Small intestine (tissue), 7 donors: ENCODE measurements around the gene HNMT. TPM values are rescaled to one million over a fixed set of nuclear protein-coding genes. Genes with fewer than 3 reads are reported as not detected.

Source experiments
- DNase-seq, 2 donors: peaks; one replicate each; pipeline versions ENCODE4 v3.0.0 to v3.0.0-alpha.2; 2013
- FAIRE-seq: peaks from 2 replicates; lab custom pipeline; 2012; peaks lifted over from hg19 to GRCh38; lab: Jason Lieb, UNC
- H3K27ac ChIP-seq, 3 donors: one replicate each; pipeline ENCODE4 v1.5.1; 2013; ENCODE audit warnings: low read length in 2 of 3, mild to moderate bottlenecking in 2 of 3, control low read depth in 1 of 3, inconsistent platforms in 1 of 3, low read depth in 1 of 3, moderate library complexity in 1 of 3
- H3K27me3 ChIP-seq, 3 donors: one replicate each; pipeline ENCODE4 v1.6.1; 2013; ENCODE audit warnings: low read length in 3 of 3, inconsistent platforms in 1 of 3; ENCODE audit not compliant: control insufficient read depth in 3 of 3, insufficient read depth in 3 of 3
- H3K36me3 ChIP-seq, 3 donors: one replicate each; pipeline ENCODE4 v1.6.1; 2013; ENCODE audit warnings: low read length in 3 of 3, inconsistent platforms in 1 of 3, low read depth in 1 of 3, mild to moderate bottlenecking in 1 of 3, moderate library complexity in 1 of 3; ENCODE audit not compliant: control insufficient read depth in 3 of 3, insufficient read depth in 2 of 3
- H3K4me1 ChIP-seq, 3 donors: one replicate each; pipeline ENCODE4 v1.6.1; 2013; ENCODE audit warnings: low read length in 2 of 3, inconsistent platforms in 1 of 3, low read depth in 1 of 3, mild to moderate bottlenecking in 1 of 3, moderate library complexity in 1 of 3; ENCODE audit not compliant: control insufficient read depth in 3 of 3, insufficient read depth in 2 of 3
- H3K4me3 ChIP-seq, 3 donors: one replicate each; pipeline ENCODE4 v1.5.1; 2013; ENCODE audit warnings: low read length in 3 of 3, control low read depth in 1 of 3, inconsistent platforms in 1 of 3, low read depth in 1 of 3, mild to moderate bottlenecking in 1 of 3, moderate library complexity in 1 of 3
- H3K9me3 ChIP-seq, 2 donors: one replicate each; pipeline ENCODE4 v1.6.1; 2013; ENCODE audit warnings: low read depth in 1 of 2, low read length in 1 of 2; ENCODE audit not compliant: control insufficient read depth in 2 of 2, insufficient read depth in 1 of 2
- WGBS, 3 donors: extraction: QIAGEN DNeasy Blood & Tissue Kit; methylation state at CpG; one replicate each; pipeline ENCODE4 v1.1.7; 2013; 5-methylcytosine and 5-hydroxymethylcytosine counted together
- polyA plus RNA-seq, 4 donors: library from polyadenylated mRNA; stranded (reverse) in 3 of 4; unstranded in 1 of 4; fragments of 200-250 nt in 3 of 4; fragments of 120-200 nt in 1 of 4; gene quantifications; one replicate each; pipeline versions ENCODE4 v1.2.1 to v1.2.3, GENCODE V29; 2013
- donor health status: healthy with polysubstance abuse.
- donor health status: control.
- donor health status: control.
- donor health status: Bipolar disorder and iron deficiency.
- donor health status: healthy.

The HNMT gene
- polyA plus RNA-seq, 4 donors, result 22.8 to 96.9 (median 32.0) TPM

DNA sequence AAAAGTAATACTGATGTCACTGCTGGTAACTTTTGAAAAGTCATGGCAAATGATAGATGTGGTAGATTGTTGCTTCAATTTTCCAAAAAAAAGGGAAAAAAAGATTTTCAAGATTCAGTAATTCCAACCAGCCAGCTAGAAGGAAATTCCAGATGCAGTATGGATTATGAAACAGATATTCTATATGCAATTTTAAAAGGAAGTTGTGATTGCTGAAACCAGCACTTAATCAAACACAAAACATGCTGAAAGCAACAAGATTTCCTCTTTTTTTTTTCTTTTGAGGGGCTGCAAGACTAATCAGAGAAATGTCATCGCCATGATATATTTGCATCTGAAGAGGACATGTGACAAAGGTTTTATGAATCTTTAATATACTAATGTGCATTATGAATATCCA, 5.1 kb upstream of the HNMT start:
- WGBS, 3 donors, result 74 to 89% (median 82%) methylated on average over 1 of the region's 1 CpG
- no peak for DNase-seq
- FAIRE-seq, result no peak
- Histone ChIP-seq H3K4me1 (peaks cover 0 to 9% (median 0%) of the 10 kb centered on the region in 3 donors), H3K36me3 (peaks cover 0 to 2% (median 0%) of the 10 kb centered on the region in 3 donors), H3K9me3 (no peaks in the 10 kb centered on the region), H3K4me3 (no peak overlapping the region), H3K27me3 (no peaks in the 10 kb centered on the region), H3K27ac (no peak overlapping the region)

DNA sequence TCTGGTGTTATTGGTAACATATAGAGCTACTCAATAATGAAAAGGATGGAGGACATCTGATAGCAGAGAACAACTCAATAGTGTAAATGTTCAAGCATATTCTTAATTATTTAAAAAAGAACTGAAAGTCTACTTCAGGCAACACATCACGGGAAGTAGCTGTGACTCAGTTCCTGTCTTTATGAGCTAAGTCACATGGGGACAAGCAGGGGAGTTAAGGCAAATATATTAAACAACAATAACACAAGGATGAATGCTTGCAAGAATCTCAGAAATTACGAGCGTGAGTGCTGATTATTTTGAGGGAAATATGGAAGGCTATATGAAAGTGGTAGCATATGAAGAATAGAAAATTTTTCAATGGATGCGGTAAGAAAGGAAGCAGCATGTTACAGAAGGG, 4.0 kb upstream of the HNMT start:
- FAIRE-seq (no peak), DNase-seq (no peak)
- H3K27ac ChIP-seq, result no peak overlapping the region
- H3K36me3 ChIP-seq, result peaks cover 0 to 2% (median 0%) of the 10 kb centered on the region in 3 donors
- no peaks in the 10 kb centered on the region for H3K9me3 ChIP-seq
- H3K27me3 ChIP-seq, result no peaks in the 10 kb centered on the region
- whole genome bisulfite sequencing, 3 donors, result 87 to 93% (median 88%) methylated on average over 4 of the region's 4 CpGs
- H3K4me3 ChIP-seq, result no peak overlapping the region
- H3K4me1 ChIP-seq, result peaks cover 0 to 9% (median 0%) of the 10 kb centered on the region in 3 donors

DNA sequence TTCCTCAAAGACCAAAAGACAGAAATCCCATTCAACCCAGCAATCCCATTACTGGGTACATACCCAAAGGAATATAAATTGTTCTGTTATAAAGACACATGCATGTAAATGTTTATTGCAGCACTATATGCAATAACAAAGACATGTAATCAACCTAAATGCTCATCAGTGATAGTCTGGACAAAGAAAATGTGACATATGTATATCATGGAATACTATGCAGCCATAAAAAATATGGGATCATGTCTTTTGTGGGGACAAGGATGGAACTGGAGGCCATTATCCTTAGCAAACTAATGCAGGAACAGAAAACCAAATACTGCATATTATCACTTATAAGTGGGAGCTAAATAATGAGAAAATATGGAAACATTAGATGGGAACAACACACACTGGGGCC, 2.7 kb upstream of the HNMT start:
- no peaks in the 10 kb centered on the region for H3K27me3 ChIP-seq
- DNase-seq (no peak), FAIRE-seq (no peak)
- no peaks in the 10 kb centered on the region for H3K9me3 ChIP-seq
- no peak overlapping the region for H3K27ac ChIP-seq
- H3K36me3 ChIP-seq, result peaks cover 0 to 2% (median 0%) of the 10 kb centered on the region in 3 donors
- H3K4me1 ChIP-seq, result peaks cover 0 to 9% (median 0%) of the 10 kb centered on the region in 3 donors
- no peak overlapping the region for H3K4me3 ChIP-seq

DNA sequence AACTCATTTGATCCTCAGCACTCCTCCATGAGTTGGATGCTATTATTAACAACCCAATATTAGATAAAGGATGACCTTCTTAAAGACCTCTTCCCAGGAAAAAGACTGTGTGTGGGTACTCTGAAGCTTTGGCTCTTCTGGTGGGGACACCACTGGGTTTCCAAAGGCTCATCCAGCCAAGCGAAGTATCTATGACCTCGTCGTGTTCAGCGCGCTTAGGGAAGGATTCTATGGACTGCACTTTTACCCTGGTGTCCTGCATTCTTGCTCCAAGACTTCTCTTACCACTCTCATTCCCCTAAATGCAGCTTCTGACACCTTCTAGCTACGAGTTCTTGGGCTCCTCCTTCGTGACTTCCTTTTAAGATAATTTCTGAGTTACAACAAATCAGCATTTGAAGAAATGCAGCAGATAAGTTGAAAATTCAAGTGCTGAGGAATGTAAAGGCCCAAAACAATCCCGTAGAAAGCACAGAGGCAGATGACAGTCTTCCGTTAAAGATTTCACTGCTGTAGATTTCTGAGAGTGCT, 673 bp upstream of the HNMT start:
- 9 to 46% (median 30%) methylated on average over 9 of the region's 9 CpGs for whole genome bisulfite sequencing, 3 donors
- no peaks in the 10 kb centered on the region for H3K27me3 ChIP-seq
- FAIRE-seq (no peak), DNase-seq (peak in 1 of 2 donors; percentile 39)
- peak overlapping the region in 2 of 3 donors; percentile 51 to 54 for H3K4me3 ChIP-seq
- peaks cover 0 to 3% of the 10 kb centered on the region in 2 donors for H3K9me3 ChIP-seq
- peaks cover 0 to 4% (median 2%) of the 10 kb centered on the region in 3 donors for H3K36me3 ChIP-seq
- H3K27ac ChIP-seq, result peak overlapping the region; percentile 79 to 90 (median 81)
- H3K4me1 ChIP-seq, result peaks cover 0 to 10% (median 2%) of the 10 kb centered on the region in 3 donors

DNA sequence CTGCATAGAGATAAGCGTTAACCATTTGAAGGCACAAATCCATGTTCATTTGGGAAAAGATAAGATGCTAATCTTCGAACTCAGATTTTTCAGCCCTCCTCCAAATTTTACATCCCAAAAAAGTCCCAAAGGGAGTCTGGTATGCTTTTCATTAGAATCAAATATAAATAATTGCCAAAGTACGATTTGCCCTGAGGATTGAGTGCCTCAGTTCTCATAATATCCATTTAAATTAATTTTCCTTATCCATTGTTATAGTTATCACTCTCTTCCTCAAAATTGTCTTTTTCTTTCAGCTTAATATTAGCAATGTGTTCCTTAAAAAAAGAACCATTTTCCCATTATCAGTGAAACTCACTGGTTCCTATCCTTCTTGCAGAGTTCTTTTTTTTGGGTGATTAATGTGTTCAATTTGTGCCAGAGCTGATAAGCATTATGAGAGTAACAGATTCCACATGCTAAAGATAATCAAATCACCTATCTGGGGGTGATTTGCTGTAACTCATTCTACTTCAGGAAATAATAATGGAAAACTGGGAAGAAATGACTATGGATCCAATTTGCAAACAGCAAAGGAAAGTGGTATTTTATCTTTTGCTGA, 686 bp downstream of the HNMT start:
- H3K27ac ChIP-seq, result peak overlapping the region; percentile 79 to 90 (median 89)
- H3K36me3 ChIP-seq, result peaks cover 0 to 4% (median 2%) of the 10 kb centered on the region in 3 donors
- peaks cover 0 to 11% (median 10%) of the 10 kb centered on the region in 3 donors for H3K4me1 ChIP-seq
- peaks cover 0 to 3% of the 10 kb centered on the region in 2 donors for H3K9me3 ChIP-seq
- 5 to 28% (median 15%) methylated on average over 3 of the region's 3 CpGs for WGBS, 3 donors
- no peak for FAIRE-seq
- H3K27me3 ChIP-seq, result no peaks in the 10 kb centered on the region
- no peak for DNase-seq
- H3K4me3 ChIP-seq, result peak overlapping the region; percentile 51 to 54 (median 51)

DNA sequence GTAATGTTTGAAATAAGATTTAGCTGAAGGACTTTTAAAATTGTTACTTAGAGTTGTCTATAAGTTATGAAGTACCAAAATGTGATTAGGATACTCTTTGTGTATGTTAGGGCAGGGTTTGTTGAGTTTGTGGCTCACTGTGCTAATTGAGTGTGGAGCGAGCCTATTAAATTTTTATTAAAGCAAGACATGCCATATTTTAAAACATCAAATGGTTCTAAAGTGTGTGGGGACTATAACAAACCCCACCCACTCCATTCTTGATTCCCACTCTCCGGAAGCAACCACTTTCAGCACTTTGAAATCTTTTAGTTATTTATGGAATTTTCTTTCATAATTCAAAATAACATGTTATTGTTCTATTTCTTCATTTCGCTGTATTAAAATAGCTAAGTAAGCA, 1.8 kb downstream of the HNMT start:
- Histone ChIP-seq H3K27me3 (no peaks in the 10 kb centered on the region), H3K27ac (peak overlapping the region in 2 of 3 donors; percentile 16 to 90), H3K36me3 (peaks cover 0 to 7% (median 2%) of the 10 kb centered on the region in 3 donors), H3K4me1 (peaks cover 0 to 11% (median 10%) of the 10 kb centered on the region in 3 donors), H3K9me3 (peaks cover 0 to 3% of the 10 kb centered on the region in 2 donors), H3K4me3 (peak overlapping the region in 2 of 3 donors; percentile 15 to 54)
- FAIRE-seq (no peak), DNase-seq (no peak)
- WGBS, 3 donors, result 57 to 59% (median 58%) methylated on average over 3 of the region's 3 CpGs

DNA sequence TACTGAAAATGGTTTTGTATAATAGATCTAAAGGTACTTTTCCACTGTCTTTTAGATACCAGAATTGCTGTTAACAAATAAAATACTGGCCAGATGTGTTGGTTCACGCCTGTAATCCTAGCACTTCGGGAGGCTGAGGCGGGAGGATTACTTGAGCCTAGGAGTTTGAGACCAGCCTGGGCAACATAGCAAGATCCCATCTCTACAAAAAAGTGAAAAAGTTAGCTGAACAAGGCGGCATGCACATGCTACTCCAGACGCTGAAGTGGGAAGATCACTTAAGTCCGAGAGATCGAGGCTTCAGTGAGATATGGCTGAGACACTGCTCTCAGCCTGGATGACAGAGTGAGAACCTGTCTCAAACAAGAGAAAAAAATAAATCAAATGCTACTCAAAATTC, 2.8 kb downstream of the HNMT start:
- Histone ChIP-seq H3K4me1 (peaks cover 0 to 11% (median 10%) of the 10 kb centered on the region in 3 donors), H3K36me3 (peaks cover 0 to 11% (median 2%) of the 10 kb centered on the region in 3 donors), H3K27me3 (no peaks in the 10 kb centered on the region), H3K4me3 (no peak overlapping the region), H3K9me3 (peaks cover 0 to 3% of the 10 kb centered on the region in 2 donors), H3K27ac (no peak overlapping the region)
- FAIRE-seq, result no peak
- WGBS, 3 donors, result 94 to 97% (median 95%) methylated on average over 7 of the region's 7 CpGs
- DNase-seq, result no peak

DNA sequence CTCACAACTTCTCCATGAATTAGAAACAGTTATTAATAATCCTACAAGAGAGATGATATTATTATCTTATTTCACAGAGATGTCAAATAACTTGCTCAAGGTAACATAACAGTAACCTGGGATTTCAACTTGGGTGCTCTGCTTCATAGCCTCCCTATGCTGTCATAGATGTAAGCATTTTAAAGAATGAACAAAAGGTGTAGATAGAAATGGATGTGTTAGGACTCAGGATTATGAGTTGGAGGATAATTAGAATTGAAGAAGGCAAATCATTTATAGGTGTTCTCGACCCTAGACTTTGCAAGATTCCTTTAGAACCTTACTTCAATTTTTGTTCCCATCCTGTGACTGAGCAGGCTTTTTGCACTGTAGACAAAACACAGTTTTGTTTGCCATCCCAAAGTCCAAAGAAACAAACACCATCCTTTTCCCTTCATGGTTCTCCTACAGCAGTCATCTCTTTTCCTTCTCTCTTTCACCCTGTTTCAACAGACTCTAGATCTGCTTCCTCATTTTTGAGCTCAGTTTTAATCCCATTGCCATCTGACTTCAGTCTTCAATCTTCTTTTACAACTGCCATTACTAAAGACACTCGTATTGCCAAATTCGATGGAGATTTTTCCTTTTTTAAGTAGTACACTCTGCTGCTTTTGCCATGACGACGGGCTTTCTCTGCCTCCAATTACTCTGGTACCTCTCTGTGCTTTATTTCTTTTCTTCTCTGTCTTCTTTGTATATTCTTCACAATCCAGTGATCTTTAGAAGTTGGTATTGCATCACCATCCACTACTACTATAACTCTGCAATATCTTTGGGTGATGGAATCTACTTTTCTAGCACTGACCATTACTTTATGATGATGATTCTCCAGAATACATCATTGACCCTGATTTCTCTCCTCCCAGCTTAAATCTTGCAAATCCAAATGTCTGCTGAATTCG, 4.5 kb downstream of the HNMT start:
- no peak overlapping the region for H3K27ac ChIP-seq
- H3K4me1 ChIP-seq, result peaks cover 0 to 16% (median 13%) of the 10 kb centered on the region in 3 donors
- DNase-seq (no peak), FAIRE-seq (no peak)
- peaks cover 0 to 3% of the 10 kb centered on the region in 2 donors for H3K9me3 ChIP-seq
- no peaks in the 10 kb centered on the region for H3K27me3 ChIP-seq
- WGBS, 3 donors, result 72 to 77% (median 74%) methylated on average over 6 of the region's 6 CpGs
- H3K4me3 ChIP-seq, result no peak overlapping the region
- peaks cover 0 to 13% (median 0%) of the 10 kb centered on the region in 3 donors for H3K36me3 ChIP-seq
